Measurements from ENCODE around the gene ZNF385A. TPM values are rescaled to one million over a fixed set of nuclear protein-coding genes. Genes with fewer than 3 reads are reported as not detected.

Gene ZNF385A
- total RNA-seq, 1 experiment from 2014 or later = 17.5 TPM

GRCh38 chr12:54349679-54350078 is 34.9 kb downstream of the ZNF385A start:
- H3K9me3 ChIP-seq (ENCODE audit: low read depth, low read length, poor library complexity, severe bottlenecking) = no peaks in the 10 kb centered on the region
- ChIA-PET CTCF (no interaction called here), POLR2A (ENCODE audit: low non-redundant PET) (no interaction called here)
- H3K4me1 ChIP-seq (ENCODE audit: insufficient read depth, low read length, poor library complexity, severe bottlenecking) = peaks cover 27% of the 10 kb centered on the region
- H3K27ac ChIP-seq (ENCODE audit: low read depth, low read length, poor library complexity, severe bottlenecking) = no peak overlapping the region
- intact Hi-C loops (cut with micrococcal nuclease; ENCODE audit: unreplicated experiment) = no loop called here
- H3K27me3 ChIP-seq (replicated peaks; ENCODE audit: insufficient read depth, low read depth, low read length, poor library complexity) = no peaks in the 10 kb centered on the region
- BruUV-seq (replicated peaks) = no TSS peak
- DNase-seq (ENCODE audit: low spot score) = no peak
- no peak overlapping the region for H3K4me3 ChIP-seq (ENCODE audit: low read depth, low read length, poor library complexity, severe bottlenecking)
- TF ChIP-seq, protein P1, sequence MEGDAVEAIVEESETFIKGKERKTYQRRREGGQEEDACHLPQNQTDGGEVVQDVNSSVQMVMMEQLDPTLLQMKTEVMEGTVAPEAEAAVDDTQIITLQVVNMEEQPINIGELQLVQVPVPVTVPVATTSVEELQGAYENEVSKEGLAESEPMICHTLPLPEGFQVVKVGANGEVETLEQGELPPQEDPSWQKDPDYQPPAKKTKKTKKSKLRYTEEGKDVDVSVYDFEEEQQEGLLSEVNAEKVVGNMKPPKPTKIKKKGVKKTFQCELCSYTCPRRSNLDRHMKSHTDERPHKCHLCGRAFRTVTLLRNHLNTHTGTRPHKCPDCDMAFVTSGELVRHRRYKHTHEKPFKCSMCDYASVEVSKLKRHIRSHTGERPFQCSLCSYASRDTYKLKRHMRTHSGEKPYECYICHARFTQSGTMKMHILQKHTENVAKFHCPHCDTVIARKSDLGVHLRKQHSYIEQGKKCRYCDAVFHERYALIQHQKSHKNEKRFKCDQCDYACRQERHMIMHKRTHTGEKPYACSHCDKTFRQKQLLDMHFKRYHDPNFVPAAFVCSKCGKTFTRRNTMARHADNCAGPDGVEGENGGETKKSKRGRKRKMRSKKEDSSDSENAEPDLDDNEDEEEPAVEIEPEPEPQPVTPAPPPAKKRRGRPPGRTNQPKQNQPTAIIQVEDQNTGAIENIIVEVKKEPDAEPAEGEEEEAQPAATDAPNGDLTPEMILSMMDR (conservative IDR thresholded peaks at IDR 0.05; ENCODE audit: low read depth, low read length) = no peak
- no peak for TF ChIP-seq EZH2 (IDR thresholded peaks at IDR 0.05; ENCODE audit: borderline replicate concordance, low read depth, low read length, poor library complexity, severe bottlenecking)
- H3K36me3 ChIP-seq (ENCODE audit: insufficient read depth, low read length, poor library complexity, severe bottlenecking) = peaks cover 40% of the 10 kb centered on the region

- CTCF ChIA-PET = no interaction called here
- Histone ChIP-seq H3K36me3 (ENCODE audit: insufficient read depth, low read length, poor library complexity, severe bottlenecking) (peaks cover 41% of the 10 kb centered on the region), H3K9me3 (ENCODE audit: low read depth, low read length, poor library complexity, severe bottlenecking) (no peaks in the 10 kb centered on the region), H3K4me3 (ENCODE audit: low read depth, low read length, poor library complexity, severe bottlenecking) (no peak overlapping the region), H3K4me1 (ENCODE audit: insufficient read depth, low read length, poor library complexity, severe bottlenecking) (peaks cover 27% of the 10 kb centered on the region), H3K27ac (ENCODE audit: low read depth, low read length, poor library complexity, severe bottlenecking) (no peak overlapping the region), H3K27me3 (replicated peaks; ENCODE audit: insufficient read depth, low read depth, low read length, poor library complexity) (no peaks in the 10 kb centered on the region)
- POLR2A ChIA-PET (ENCODE audit: low non-redundant PET) = no interaction called here
- TF ChIP-seq EZH2 (IDR thresholded peaks at IDR 0.05; ENCODE audit: borderline replicate concordance, low read depth, low read length, poor library complexity, severe bottlenecking) = no peak
- no peak for DNase-seq (ENCODE audit: low spot score)
- no TSS peak for BruUV-seq (replicated peaks)
- intact Hi-C loops (cut with micrococcal nuclease; ENCODE audit: unreplicated experiment) = no loop called here
These were observed 35.5 kb downstream of the ZNF385A start for GRCh38 chr12:54349036-54349435.

- no TSS peak for BruUV-seq (replicated peaks)
- no peak for TF ChIP-seq EZH2 (IDR thresholded peaks at IDR 0.05; ENCODE audit: borderline replicate concordance, low read depth, low read length, poor library complexity, severe bottlenecking)
- TF ChIP-seq, protein P1 (conservative IDR thresholded peaks at IDR 0.05; ENCODE audit: low read depth, low read length) = no peak
- peaks cover 44% of the 10 kb centered on the region for H3K36me3 ChIP-seq (ENCODE audit: insufficient read depth, low read length, poor library complexity, severe bottlenecking)
- H3K4me3 ChIP-seq (ENCODE audit: low read depth, low read length, poor library complexity, severe bottlenecking) = no peak overlapping the region
- DNase-seq (ENCODE audit: low spot score) = no peak
- H3K27me3 ChIP-seq (replicated peaks; ENCODE audit: insufficient read depth, low read depth, low read length, poor library complexity) = no peaks in the 10 kb centered on the region
- peaks cover 9% of the 10 kb centered on the region for H3K4me1 ChIP-seq (ENCODE audit: insufficient read depth, low read length, poor library complexity, severe bottlenecking)
- intact Hi-C loops (cut with micrococcal nuclease; ENCODE audit: unreplicated experiment) = no loop called here
- H3K27ac ChIP-seq (ENCODE audit: low read depth, low read length, poor library complexity, severe bottlenecking) = no peak overlapping the region
- POLR2A ChIA-PET (ENCODE audit: low non-redundant PET) = interaction anchor here (0.6 kb wide), 1 partner anchor 1665 kb away, joined by 5 read pairs; no protein-coding TSS in a partner anchor
- no peaks in the 10 kb centered on the region for H3K9me3 ChIP-seq (ENCODE audit: low read depth, low read length, poor library complexity, severe bottlenecking)
- CTCF ChIA-PET = interaction anchor here (0.5 kb wide), 1 partner anchor 17 kb away, joined by 5 read pairs; the partner anchor contains the start of gene COPZ1
These were observed 42.9 kb downstream of the ZNF385A start for GRCh38 chr12:54341378-54342300.

Measured in A673 (cell line).